ENCODE results near the gene C20orf202. TPM values are rescaled to one million over a fixed set of nuclear protein-coding genes. Genes with fewer than 3 reads are reported as not detected.

The C20orf202 gene
- total RNA-seq, 1 experiment from 2014 or later, result not detected

DNA sequence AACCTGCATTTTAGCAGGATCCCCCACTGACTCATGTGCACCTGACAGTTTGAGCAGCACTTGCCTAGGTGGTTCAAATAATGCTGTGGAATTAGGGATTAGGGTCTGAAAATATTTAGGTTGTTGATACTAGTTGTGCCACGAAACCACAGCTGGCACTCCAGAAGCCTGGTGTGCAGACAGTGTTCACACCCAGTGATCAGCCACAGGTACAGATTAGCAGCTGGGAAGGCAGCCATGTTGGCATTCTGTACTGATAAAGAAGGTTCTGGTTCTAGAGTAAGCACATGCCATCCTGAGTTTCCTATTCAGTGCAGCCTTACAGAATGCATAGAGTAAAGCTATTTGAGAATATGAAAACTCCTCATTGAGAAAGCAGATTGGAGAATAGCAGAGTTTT lies 48.6 kb upstream of the C20orf202 start (continued):
- TF ChIP-seq CTCF (IDR thresholded peaks at IDR 0.05 in 2 of 3, conservative IDR thresholded peaks at IDR 0.05 in 1 of 3; ENCODE audit: borderline replicate concordance in 1 of 3, insufficient read depth in 1 of 3, low read depth in 2 of 3, low read length in 2 of 3), result no peak

DNA sequence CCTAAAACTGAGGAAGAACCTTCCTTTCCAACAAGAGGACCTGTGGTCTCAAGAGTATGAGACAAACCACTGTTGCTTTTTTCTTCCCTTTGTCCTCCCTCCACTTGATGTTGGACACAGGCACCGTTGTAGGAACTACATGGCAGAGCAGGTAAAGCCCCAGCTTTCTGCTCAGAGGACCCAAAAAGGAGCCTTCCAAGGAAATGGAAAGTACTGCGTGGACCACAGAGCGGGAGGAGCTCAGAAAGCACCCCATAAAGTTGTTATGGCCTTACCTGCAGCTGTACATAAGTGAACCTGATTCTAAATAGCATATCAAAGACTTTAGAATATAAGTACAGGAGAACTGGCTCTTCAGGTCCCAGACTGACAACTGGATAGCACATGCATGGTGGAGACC lies 47.9 kb upstream of the C20orf202 start:
- Histone ChIP-seq H3K9me2 (ENCODE audit: insufficient read depth) (no peaks in the 10 kb centered on the region), H3K4me1 (ENCODE audit: control insufficient read depth in 1 of 2, insufficient read depth in 2 of 2, low read length in 2 of 2) (no peaks in the 10 kb centered on the region), H3K27me3 (ENCODE audit: insufficient read depth, low read length) (no peaks in the 10 kb centered on the region), H3K36me3 (ENCODE audit: control insufficient read depth in 1 of 2, insufficient read depth in 2 of 2, low read length in 2 of 2) (peaks cover 9 to 12% of the 10 kb centered on the region in 2 experiments), H3K4me2 (ENCODE audit: low read length) (no peak overlapping the region), H3K27ac (ENCODE audit: low read depth, low read length) (no peak overlapping the region), H3K9ac (ENCODE audit: low read length) (no peak overlapping the region), H3K4me3 (replicated peaks in 1 of 2; ENCODE audit: low read depth in 1 of 2, low read length in 2 of 2) (no peak overlapping the region), H4K20me1 (ENCODE audit: insufficient read depth) (no peaks in the 10 kb centered on the region), H3K79me2 (ENCODE audit: insufficient read depth, low read length) (peaks cover 25% of the 10 kb centered on the region), H2AFZ (ENCODE audit: low read depth, low read length, poor library complexity, severe bottlenecking) (no peak overlapping the region), H3K9me3 (ENCODE audit: control insufficient read depth in 1 of 2, insufficient read depth in 1 of 2, low read depth in 1 of 2, low read length in 2 of 2) (no peaks in the 10 kb centered on the region)
- ChIA-PET RAD21 (ENCODE audit: low non-redundant PET in 1 of 2, low total read pairs in 2 of 2, uncharacterized antibody in 2 of 2, unreplicated experiment in 2 of 2) (no interaction called here), POLR2A (no interaction called here), CTCF (no interaction called here)
- ATAC-seq (no peak), DNase-seq (ENCODE audit: low read depth, low spot score) (no peak)
- TF ChIP-seq, protein P1, sequence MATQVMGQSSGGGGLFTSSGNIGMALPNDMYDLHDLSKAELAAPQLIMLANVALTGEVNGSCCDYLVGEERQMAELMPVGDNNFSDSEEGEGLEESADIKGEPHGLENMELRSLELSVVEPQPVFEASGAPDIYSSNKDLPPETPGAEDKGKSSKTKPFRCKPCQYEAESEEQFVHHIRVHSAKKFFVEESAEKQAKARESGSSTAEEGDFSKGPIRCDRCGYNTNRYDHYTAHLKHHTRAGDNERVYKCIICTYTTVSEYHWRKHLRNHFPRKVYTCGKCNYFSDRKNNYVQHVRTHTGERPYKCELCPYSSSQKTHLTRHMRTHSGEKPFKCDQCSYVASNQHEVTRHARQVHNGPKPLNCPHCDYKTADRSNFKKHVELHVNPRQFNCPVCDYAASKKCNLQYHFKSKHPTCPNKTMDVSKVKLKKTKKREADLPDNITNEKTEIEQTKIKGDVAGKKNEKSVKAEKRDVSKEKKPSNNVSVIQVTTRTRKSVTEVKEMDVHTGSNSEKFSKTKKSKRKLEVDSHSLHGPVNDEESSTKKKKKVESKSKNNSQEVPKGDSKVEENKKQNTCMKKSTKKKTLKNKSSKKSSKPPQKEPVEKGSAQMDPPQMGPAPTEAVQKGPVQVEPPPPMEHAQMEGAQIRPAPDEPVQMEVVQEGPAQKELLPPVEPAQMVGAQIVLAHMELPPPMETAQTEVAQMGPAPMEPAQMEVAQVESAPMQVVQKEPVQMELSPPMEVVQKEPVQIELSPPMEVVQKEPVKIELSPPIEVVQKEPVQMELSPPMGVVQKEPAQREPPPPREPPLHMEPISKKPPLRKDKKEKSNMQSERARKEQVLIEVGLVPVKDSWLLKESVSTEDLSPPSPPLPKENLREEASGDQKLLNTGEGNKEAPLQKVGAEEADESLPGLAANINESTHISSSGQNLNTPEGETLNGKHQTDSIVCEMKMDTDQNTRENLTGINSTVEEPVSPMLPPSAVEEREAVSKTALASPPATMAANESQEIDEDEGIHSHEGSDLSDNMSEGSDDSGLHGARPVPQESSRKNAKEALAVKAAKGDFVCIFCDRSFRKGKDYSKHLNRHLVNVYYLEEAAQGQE (IDR thresholded peaks at IDR 0.05; ENCODE audit: low read depth), result no peak
- TF ChIP-seq ZNF274 (IDR thresholded peaks at IDR 0.05; ENCODE audit: low read depth, low read length), result no peak
- TF ChIP-seq SIN3A (IDR thresholded peaks at IDR 0.05; ENCODE audit: low read depth), result no peak
- TF ChIP-seq, protein P2, sequence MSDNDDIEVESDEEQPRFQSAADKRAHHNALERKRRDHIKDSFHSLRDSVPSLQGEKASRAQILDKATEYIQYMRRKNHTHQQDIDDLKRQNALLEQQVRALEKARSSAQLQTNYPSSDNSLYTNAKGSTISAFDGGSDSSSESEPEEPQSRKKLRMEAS (IDR thresholded peaks at IDR 0.05), result no peak
- no peak for TF ChIP-seq ELF1 (IDR thresholded peaks at IDR 0.05; ENCODE audit: borderline replicate concordance, low read depth)
- no TSS peak for BruUV-seq (replicated peaks)
- intact Hi-C loops (cut with micrococcal nuclease), result no loop called here

All from HCT116 (cell line).